Thymus (tissue), 11 donors: Measurements from ENCODE around the gene IFI27. TPM values are rescaled to one million over a fixed set of nuclear protein-coding genes. Genes with fewer than 3 reads are reported as not detected.

Experiments
- DNase-seq, 9 donors: peaks; one replicate each; pipeline ENCODE4 v3.0.0-alpha.2; 2013; ENCODE audit warnings: low spot score in 9 of 9, low read depth in 6 of 9, missing footprints in 1 of 9
- H3K27ac ChIP-seq, 2 donors: one replicate each; pipeline ENCODE4 v1.5.1; 2013; ENCODE audit warnings: control low read depth in 1 of 2, low read depth in 1 of 2, low read length in 1 of 2, mild to moderate bottlenecking in 1 of 2, moderate library complexity in 1 of 2
- H3K27me3 ChIP-seq, 2 donors: one replicate each; pipeline ENCODE4 v1.5.1; 2013; ENCODE audit warnings: low read length in 1 of 2; ENCODE audit not compliant: control insufficient read depth in 2 of 2, insufficient read depth in 1 of 2
- H3K36me3 ChIP-seq, 2 donors: one replicate each; pipeline ENCODE4 v1.5.1; 2013; ENCODE audit warnings: low read length in 1 of 2, mild to moderate bottlenecking in 1 of 2, moderate library complexity in 1 of 2; ENCODE audit not compliant: control insufficient read depth in 2 of 2, insufficient read depth in 2 of 2
- H3K4me1 ChIP-seq, 2 donors: one replicate each; pipeline ENCODE4 v1.5.1; 2013; ENCODE audit warnings: low read length in 2 of 2; ENCODE audit not compliant: control insufficient read depth in 2 of 2, insufficient read depth in 2 of 2
- H3K4me3 ChIP-seq, 2 donors: one replicate each; pipeline ENCODE4 v1.5.1; 2013; ENCODE audit warnings: low read length in 2 of 2, control low read depth in 1 of 2, mild to moderate bottlenecking in 1 of 2
- H3K9me3 ChIP-seq, 2 donors: one replicate each; pipeline ENCODE4 v1.5.1; 2013; ENCODE audit warnings: low read length in 1 of 2, mild to moderate bottlenecking in 1 of 2; ENCODE audit not compliant: control insufficient read depth in 2 of 2, insufficient read depth in 1 of 2
- WGBS: extraction: QIAGEN DNeasy Blood & Tissue Kit; methylation state at CpG from one replicate; pipeline ENCODE4 v1.1.7; 2013; 5-methylcytosine and 5-hydroxymethylcytosine counted together
- polyA plus RNA-seq: library from polyadenylated mRNA; stranded (reverse); fragments of 200-250 nt; gene quantifications from one replicate; pipeline ENCODE4 v1.2.3, GENCODE V29; 2013
- total RNA-seq: library from RNA; stranded (reverse); fragments of 120-200 nt; gene quantifications from one replicate; pipeline ENCODE4 v1.2.4, GENCODE V29; 2013
- donor health status: healthy.

The IFI27 gene
- total and polyA plus RNA-seq, 2 donors, result 360 to 839 TPM

GRCh38 chr14:94109915-94110250 lies 653 bp upstream of the IFI27 start:
- WGBS, result 100% methylated on average over 2 of the region's 2 CpGs
- Histone ChIP-seq H3K4me3 (no peak overlapping the region), H3K27me3 (no peaks in the 10 kb centered on the region), H3K9me3 (no peaks in the 10 kb centered on the region), H3K27ac (peak overlapping the region in 1 of 2 donors; percentile 64), H3K36me3 (no peaks in the 10 kb centered on the region), H3K4me1 (peaks cover 0 to 3% of the 10 kb centered on the region in 2 donors)
- DNase-seq, result no peak

GRCh38 chr14:94111276-94112095 lies 950 bp downstream of the IFI27 start:
- H3K27ac ChIP-seq, result peak overlapping the region in 1 of 2 donors; percentile 74
- peaks cover 0 to 3% of the 10 kb centered on the region in 2 donors for H3K4me1 ChIP-seq
- H3K27me3 ChIP-seq, result peaks cover 0 to 2% of the 10 kb centered on the region in 2 donors
- DNase-seq, result no peak
- H3K9me3 ChIP-seq, result no peaks in the 10 kb centered on the region
- no peaks in the 10 kb centered on the region for H3K36me3 ChIP-seq
- 93% methylated on average over 20 of the region's 20 CpGs for WGBS
- H3K4me3 ChIP-seq, result peak overlapping the region; percentile 4 to 20

- DNase-seq, result no peak
- Histone ChIP-seq H3K27me3 (peaks cover 0 to 2% of the 10 kb centered on the region in 2 donors), H3K9me3 (no peaks in the 10 kb centered on the region), H3K36me3 (no peaks in the 10 kb centered on the region), H3K27ac (no peak overlapping the region), H3K4me1 (peaks cover 0 to 3% of the 10 kb centered on the region in 2 donors), H3K4me3 (no peak overlapping the region)
- WGBS, result 94% methylated on average over 6 of the region's 6 CpGs
Measured at GRCh38 chr14:94112513-94113063, 2.1 kb downstream of the IFI27 start.

GRCh38 chr14:94113073-94113472 lies 2.5 kb downstream of the IFI27 start:
- H3K27me3 ChIP-seq, result peaks cover 0 to 2% of the 10 kb centered on the region in 2 donors
- H3K36me3 ChIP-seq, result no peaks in the 10 kb centered on the region
- no peaks in the 10 kb centered on the region for H3K9me3 ChIP-seq
- DNase-seq, result no peak
- H3K4me1 ChIP-seq, result peaks cover 0 to 3% of the 10 kb centered on the region in 2 donors
- H3K27ac ChIP-seq, result no peak overlapping the region
- no peak overlapping the region for H3K4me3 ChIP-seq
- 94% methylated on average over 7 of the region's 7 CpGs for WGBS

- DNase-seq, result no peak
- H3K36me3 ChIP-seq, result no peaks in the 10 kb centered on the region
- H3K9me3 ChIP-seq, result no peaks in the 10 kb centered on the region
- WGBS, result 86% methylated on average over 6 of the region's 6 CpGs
- no peak overlapping the region for H3K4me3 ChIP-seq
- H3K27me3 ChIP-seq, result peaks cover 0 to 2% of the 10 kb centered on the region in 2 donors
- H3K4me1 ChIP-seq, result peaks cover 0 to 3% of the 10 kb centered on the region in 2 donors
- H3K27ac ChIP-seq, result no peak overlapping the region
Measured at GRCh38 chr14:94113490-94113889, 3.0 kb downstream of the IFI27 start.

GRCh38 chr14:94113908-94114588 lies 3.5 kb downstream of the IFI27 start:
- H3K9me3 ChIP-seq, result no peaks in the 10 kb centered on the region
- H3K4me1 ChIP-seq, result peaks cover 0 to 3% of the 10 kb centered on the region in 2 donors
- DNase-seq, result no peak
- no peak overlapping the region for H3K4me3 ChIP-seq
- peaks cover 0 to 2% of the 10 kb centered on the region in 2 donors for H3K27me3 ChIP-seq
- WGBS, result 94% methylated on average over 5 of the region's 5 CpGs
- H3K27ac ChIP-seq, result no peak overlapping the region
- no peaks in the 10 kb centered on the region for H3K36me3 ChIP-seq

GRCh38 chr14:94114589-94115057 lies 4.1 kb downstream of the IFI27 start:
- Histone ChIP-seq H3K36me3 (no peaks in the 10 kb centered on the region), H3K4me3 (no peak overlapping the region), H3K27ac (no peak overlapping the region), H3K4me1 (peaks cover 0 to 3% of the 10 kb centered on the region in 2 donors), H3K9me3 (no peaks in the 10 kb centered on the region), H3K27me3 (peaks cover 0 to 2% of the 10 kb centered on the region in 2 donors)
- WGBS, result 92% methylated on average over 5 of the region's 5 CpGs
- no peak for DNase-seq

- H3K27ac ChIP-seq, result no peak overlapping the region
- H3K4me3 ChIP-seq, result no peak overlapping the region
- H3K9me3 ChIP-seq, result no peaks in the 10 kb centered on the region
- H3K36me3 ChIP-seq, result no peaks in the 10 kb centered on the region
- WGBS, result 52% methylated on average over 4 of the region's 4 CpGs
- DNase-seq, result no peak
- H3K27me3 ChIP-seq, result peaks cover 0 to 2% of the 10 kb centered on the region in 2 donors
- H3K4me1 ChIP-seq, result peaks cover 0 to 3% of the 10 kb centered on the region in 2 donors
Measured at GRCh38 chr14:94115058-94115591, 4.6 kb downstream of the IFI27 start.

GRCh38 chr14:94115631-94116030 lies 5.1 kb downstream of the IFI27 start:
- peaks cover 0 to 3% of the 10 kb centered on the region in 2 donors for H3K4me1 ChIP-seq
- H3K36me3 ChIP-seq, result no peaks in the 10 kb centered on the region
- WGBS, result 96% methylated on average over 15 of the region's 15 CpGs
- H3K27me3 ChIP-seq, result peaks cover 0 to 2% of the 10 kb centered on the region in 2 donors
- peaks cover 0 to under 1% of the 10 kb centered on the region in 2 donors for H3K9me3 ChIP-seq
- H3K27ac ChIP-seq, result no peak overlapping the region
- H3K4me3 ChIP-seq, result no peak overlapping the region
- no peak for DNase-seq
